NCI-H2107 treated with DMSO at 0.1 percent for 48 hours (cell line): ENCODE measurements around the gene CERS1.

Experiments
- DNase-seq: peaks from one replicate; lab custom pipeline; 2025; ENCODE audit not compliant: unreplicated experiment; lab: John Stamatoyannopoulos, UW

The CERS1 gene

GRCh38 chr19:18857223-18857622 is 38.7 kb downstream of the CERS1 start:
- no peak for DNase-seq

GRCh38 chr19:18856385-18857126 is 39.4 kb downstream of the CERS1 start:
- no peak for DNase-seq

- DNase-seq: no peak
Observed at GRCh38 chr19:18855647-18856384, 40.1 kb downstream of the CERS1 start.

GRCh38 chr19:18854982-18855381 is 41.0 kb downstream of the CERS1 start:
- no peak for DNase-seq

GRCh38 chr19:18853755-18854427 is 42.1 kb downstream of the CERS1 start:
- no peak for DNase-seq

GRCh38 chr19:18852648-18853047 is 43.3 kb downstream of the CERS1 start:
- no peak for DNase-seq

GRCh38 chr19:18851673-18852325 is 44.2 kb downstream of the CERS1 start:
- DNase-seq: no peak

- DNase-seq: no peak
Observed at GRCh38 chr19:18850471-18851375, 45.2 kb downstream of the CERS1 start.

- no peak for DNase-seq
Observed at GRCh38 chr19:18849838-18850400, 46.0 kb downstream of the CERS1 start.

GRCh38 chr19:18848878-18849661 is 46.9 kb downstream of the CERS1 start:
- DNase-seq: no peak

GRCh38 chr19:18847549-18848463 is 48.2 kb downstream of the CERS1 start:
- DNase-seq: no peak

- no peak for DNase-seq
Observed at GRCh38 chr19:18846862-18847548, 49.0 kb downstream of the CERS1 start.

GRCh38 chr19:18845961-18846360 is 50.0 kb downstream of the CERS1 start:
- no peak for DNase-seq

GRCh38 chr19:18844806-18845329 is 51.1 kb downstream of the CERS1 start:
- no peak for DNase-seq

- no peak for DNase-seq
Observed at GRCh38 chr19:18843960-18844359, 52.0 kb downstream of the CERS1 start.

GRCh38 chr19:18842166-18842565 is 53.8 kb downstream of the CERS1 start:
- no peak for DNase-seq

GRCh38 chr19:18841400-18841799 is 54.6 kb downstream of the CERS1 start:
- DNase-seq: no peak
